ENCODE measurements around the gene CRACR2A.

DNA sequence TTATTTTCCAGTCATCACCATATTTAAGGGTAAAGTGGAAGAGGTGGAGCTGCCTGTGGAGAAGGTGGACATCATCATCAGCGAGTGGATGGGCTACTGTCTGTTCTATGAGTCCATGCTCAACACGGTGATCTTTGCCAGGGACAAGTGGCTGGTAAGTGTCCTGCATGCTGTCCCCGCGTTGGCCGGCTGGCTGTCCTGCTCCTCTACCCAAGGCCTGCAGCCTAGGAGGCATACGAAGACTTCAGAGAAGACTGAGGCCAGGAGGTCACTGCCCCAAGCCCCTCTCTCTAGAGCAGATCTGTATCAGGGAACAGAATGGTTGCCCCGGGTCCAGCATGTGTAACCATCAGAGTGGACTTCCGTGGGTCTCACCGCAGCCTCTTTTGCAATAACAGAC, 184.2 kb downstream of the CRACR2A start:
- TF ChIP-seq, protein P1, sequence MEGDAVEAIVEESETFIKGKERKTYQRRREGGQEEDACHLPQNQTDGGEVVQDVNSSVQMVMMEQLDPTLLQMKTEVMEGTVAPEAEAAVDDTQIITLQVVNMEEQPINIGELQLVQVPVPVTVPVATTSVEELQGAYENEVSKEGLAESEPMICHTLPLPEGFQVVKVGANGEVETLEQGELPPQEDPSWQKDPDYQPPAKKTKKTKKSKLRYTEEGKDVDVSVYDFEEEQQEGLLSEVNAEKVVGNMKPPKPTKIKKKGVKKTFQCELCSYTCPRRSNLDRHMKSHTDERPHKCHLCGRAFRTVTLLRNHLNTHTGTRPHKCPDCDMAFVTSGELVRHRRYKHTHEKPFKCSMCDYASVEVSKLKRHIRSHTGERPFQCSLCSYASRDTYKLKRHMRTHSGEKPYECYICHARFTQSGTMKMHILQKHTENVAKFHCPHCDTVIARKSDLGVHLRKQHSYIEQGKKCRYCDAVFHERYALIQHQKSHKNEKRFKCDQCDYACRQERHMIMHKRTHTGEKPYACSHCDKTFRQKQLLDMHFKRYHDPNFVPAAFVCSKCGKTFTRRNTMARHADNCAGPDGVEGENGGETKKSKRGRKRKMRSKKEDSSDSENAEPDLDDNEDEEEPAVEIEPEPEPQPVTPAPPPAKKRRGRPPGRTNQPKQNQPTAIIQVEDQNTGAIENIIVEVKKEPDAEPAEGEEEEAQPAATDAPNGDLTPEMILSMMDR (IDR thresholded peaks at IDR 0.05) = no peak
- TF ChIP-seq POLR2AphosphoS5 (IDR thresholded peaks at IDR 0.05) = no peak
